ENCODE measurements around the gene XIRP1. TPM values are rescaled to one million over a fixed set of nuclear protein-coding genes. Genes with fewer than 3 reads are reported as not detected.
"Not testable (repeated sequence)": the region's sequence is repeated elsewhere in the genome, so short reads cannot be mapped to it uniquely, and the experiment has no call there.

XIRP1 gene
- total RNA-seq, 2 donors from 2014 or later, result 2.0 TPM; not detected in 1

- TF ChIP-seq CTCF (IDR thresholded peaks at IDR 0.05), result no peak
- H3K4me1 ChIP-seq (ENCODE audit: control insufficient read depth in 1 of 2, low read depth in 2 of 2), result peaks cover 21 to 47% of the 10 kb centered on the region in 2 donors
- no peaks in the 10 kb centered on the region for H3K36me3 ChIP-seq
- peak overlapping the region; percentile 74 for H3K4me3 ChIP-seq
- peak; percentile 82 for DNase-seq (ENCODE audit: low spot score)
- H3K27ac ChIP-seq, result peak overlapping the region; percentile 89 to 96
- H3K27me3 ChIP-seq (replicated peaks; ENCODE audit: insufficient read depth), result no peaks in the 10 kb centered on the region
- no peaks in the 10 kb centered on the region for H3K9me3 ChIP-seq
- ATAC-seq (ENCODE audit: insufficient number of reproducible peaks, low FRiP score, low read depth), result peak; percentile 72
Observed at GRCh38 chr3:39177708-39178332, 14.6 kb downstream of the XIRP1 start.

GRCh38 chr3:39176025-39176714 lies 16.2 kb downstream of the XIRP1 start:
- ATAC-seq (ENCODE audit: insufficient number of reproducible peaks, low FRiP score, low read depth) (no peak), DNase-seq (ENCODE audit: low spot score) (no peak)
- Histone ChIP-seq H3K4me1 (ENCODE audit: control insufficient read depth in 1 of 2, low read depth in 2 of 2) (peaks cover 21 to 39% of the 10 kb centered on the region in 2 donors), H3K36me3 (no peaks in the 10 kb centered on the region), H3K9me3 (no peaks in the 10 kb centered on the region), H3K27me3 (replicated peaks; ENCODE audit: insufficient read depth) (no peaks in the 10 kb centered on the region), H3K4me3 (no peak overlapping the region), H3K27ac (peak overlapping the region; percentile 84 to 95)
- TF ChIP-seq CTCF (IDR thresholded peaks at IDR 0.05), result no peak

- H3K36me3 ChIP-seq, result no peaks in the 10 kb centered on the region
- H3K9me3 ChIP-seq, result no peaks in the 10 kb centered on the region
- DNase-seq (ENCODE audit: low spot score) (no peak), ATAC-seq (ENCODE audit: insufficient number of reproducible peaks, low FRiP score, low read depth) (no peak)
- no peak for TF ChIP-seq CTCF (IDR thresholded peaks at IDR 0.05)
- no peaks in the 10 kb centered on the region for H3K27me3 ChIP-seq (replicated peaks; ENCODE audit: insufficient read depth)
- peaks cover 5 to 14% of the 10 kb centered on the region in 2 donors for H3K4me1 ChIP-seq (ENCODE audit: control insufficient read depth in 1 of 2, low read depth in 2 of 2)
- H3K27ac ChIP-seq, result no peak overlapping the region
- H3K4me3 ChIP-seq, result no peak overlapping the region
Observed at GRCh38 chr3:39173318-39174125, 18.9 kb downstream of the XIRP1 start.

GRCh38 chr3:39171860-39172259 lies 20.5 kb downstream of the XIRP1 start:
- Histone ChIP-seq H3K27ac (no peak overlapping the region), H3K27me3 (replicated peaks; ENCODE audit: insufficient read depth) (no peaks in the 10 kb centered on the region), H3K36me3 (no peaks in the 10 kb centered on the region), H3K4me1 (ENCODE audit: control insufficient read depth in 1 of 2, low read depth in 2 of 2) (peaks cover 0 to 4% of the 10 kb centered on the region in 2 donors), H3K4me3 (no peak overlapping the region), H3K9me3 (no peaks in the 10 kb centered on the region)
- DNase-seq (ENCODE audit: low spot score), result no peak
- ATAC-seq (ENCODE audit: insufficient number of reproducible peaks, low FRiP score, low read depth), result no peak
- TF ChIP-seq CTCF (IDR thresholded peaks at IDR 0.05), result no peak

- H3K36me3 ChIP-seq; H3K4me3 ChIP-seq; H3K27ac ChIP-seq; DNase-seq (ENCODE audit: low spot score); H3K9me3 ChIP-seq; H3K4me1 ChIP-seq (ENCODE audit: control insufficient read depth in 1 of 2, low read depth in 2 of 2); H3K27me3 ChIP-seq (replicated peaks; ENCODE audit: insufficient read depth); ATAC-seq (ENCODE audit: insufficient number of reproducible peaks, low FRiP score, low read depth): not testable (repeated sequence)
Observed at GRCh38 chr3:39170877-39171276, 21.5 kb downstream of the XIRP1 start.

All from thoracic aorta (tissue), 2 donors.